LoVo (cell line): ENCODE results near the gene SDF2L1.

Source experiments
- DNase-seq: peaks from one replicate; pipeline ENCODE4 v3.0.0-alpha.2; 2016; ENCODE audit warnings: low spot score

SDF2L1 gene

DNA sequence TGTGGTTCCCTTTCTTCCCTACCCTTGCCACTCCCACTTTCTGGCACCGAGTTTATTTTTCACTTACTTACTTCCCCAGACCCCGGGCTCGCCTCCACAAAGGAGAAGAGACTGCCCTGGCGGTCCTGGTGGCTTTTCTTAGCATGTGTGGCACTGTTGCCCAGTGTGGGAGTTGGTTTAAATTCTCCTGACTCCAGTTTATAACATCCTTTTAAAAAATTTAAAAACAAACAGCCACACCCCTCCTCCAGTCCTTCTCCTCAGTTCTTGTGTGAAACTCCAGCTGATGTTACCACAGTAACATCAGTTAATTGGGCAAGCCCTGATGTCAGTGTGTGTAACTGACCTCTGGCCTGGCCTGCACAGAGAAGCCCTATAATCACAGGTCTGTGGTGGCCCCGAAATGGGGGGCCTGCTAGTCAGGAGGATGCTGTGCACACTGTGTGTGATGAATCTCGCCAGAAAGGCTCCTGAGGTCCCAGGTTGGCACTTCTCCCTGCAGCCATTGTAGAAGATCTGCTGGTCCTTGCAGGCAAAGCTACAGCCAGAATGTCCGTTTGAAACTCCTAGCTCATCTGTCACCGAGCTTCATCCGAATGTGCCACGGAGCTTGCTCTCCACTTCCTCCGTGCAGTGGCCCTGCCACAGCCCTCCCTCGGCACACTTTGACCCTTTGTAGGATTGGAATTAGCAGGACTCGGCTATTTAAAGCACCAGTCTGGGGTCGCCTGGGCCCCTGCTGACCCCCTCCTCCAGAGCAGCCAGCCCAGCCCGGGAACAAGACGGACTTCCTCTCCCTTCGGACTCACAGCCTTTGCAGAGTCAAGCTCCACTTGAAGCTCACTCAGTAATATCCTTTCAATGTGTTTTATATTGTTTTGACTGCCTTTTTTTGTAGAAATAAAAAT is 19.8 kb upstream of the SDF2L1 start:
- no peak for DNase-seq

DNA sequence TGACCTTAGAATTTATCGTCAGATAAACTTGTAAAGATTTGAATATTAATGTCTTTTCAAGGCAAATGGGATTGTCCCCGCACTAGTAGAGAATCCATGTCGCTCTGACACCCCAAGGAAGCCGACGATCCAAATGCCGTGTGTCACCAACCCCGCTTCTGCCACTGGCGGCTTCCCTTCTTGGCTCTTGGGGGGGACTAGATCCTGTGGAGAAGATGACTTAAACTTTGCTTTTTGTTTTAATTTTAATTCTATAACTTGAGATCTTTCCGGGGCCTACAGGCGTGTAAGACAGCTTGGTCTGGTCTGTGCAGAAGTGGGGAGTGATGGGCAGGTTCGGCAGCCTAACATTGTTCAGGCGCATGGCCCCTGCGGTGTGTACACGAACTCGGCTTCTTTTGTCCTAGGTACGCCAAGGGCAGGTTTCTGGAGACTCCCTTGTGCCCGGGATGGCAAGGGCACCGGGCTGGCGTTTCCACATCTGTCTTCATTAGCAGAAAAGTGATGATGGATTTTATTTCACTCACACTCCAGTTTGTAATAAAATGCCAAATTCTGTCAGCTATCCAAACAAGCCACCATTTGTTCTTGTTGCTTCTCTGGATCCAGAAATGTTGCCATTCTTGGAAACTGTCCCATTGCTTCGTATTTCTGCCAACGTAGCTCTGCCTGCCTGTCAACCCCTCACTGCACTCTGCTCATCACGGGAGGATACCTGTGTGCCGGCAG is 19.0 kb upstream of the SDF2L1 start:
- DNase-seq = no peak

DNA sequence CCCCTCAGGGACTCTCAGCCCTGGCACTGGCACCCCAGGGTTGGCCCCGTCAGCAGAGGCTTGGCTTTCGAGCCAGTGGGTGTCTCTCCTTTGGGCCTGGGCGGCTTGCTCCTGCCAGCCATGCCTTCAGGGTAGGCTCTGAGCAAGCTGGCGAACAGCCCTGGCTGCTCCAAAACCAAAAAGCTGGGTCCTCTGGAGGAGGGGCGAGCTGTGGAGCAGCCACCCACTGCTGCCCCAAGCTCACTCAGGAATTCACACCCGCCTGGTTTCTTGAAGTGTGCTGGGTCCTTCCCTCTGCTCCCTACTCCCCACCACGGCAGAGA is 18.5 kb upstream of the SDF2L1 start:
- no peak for DNase-seq

DNA sequence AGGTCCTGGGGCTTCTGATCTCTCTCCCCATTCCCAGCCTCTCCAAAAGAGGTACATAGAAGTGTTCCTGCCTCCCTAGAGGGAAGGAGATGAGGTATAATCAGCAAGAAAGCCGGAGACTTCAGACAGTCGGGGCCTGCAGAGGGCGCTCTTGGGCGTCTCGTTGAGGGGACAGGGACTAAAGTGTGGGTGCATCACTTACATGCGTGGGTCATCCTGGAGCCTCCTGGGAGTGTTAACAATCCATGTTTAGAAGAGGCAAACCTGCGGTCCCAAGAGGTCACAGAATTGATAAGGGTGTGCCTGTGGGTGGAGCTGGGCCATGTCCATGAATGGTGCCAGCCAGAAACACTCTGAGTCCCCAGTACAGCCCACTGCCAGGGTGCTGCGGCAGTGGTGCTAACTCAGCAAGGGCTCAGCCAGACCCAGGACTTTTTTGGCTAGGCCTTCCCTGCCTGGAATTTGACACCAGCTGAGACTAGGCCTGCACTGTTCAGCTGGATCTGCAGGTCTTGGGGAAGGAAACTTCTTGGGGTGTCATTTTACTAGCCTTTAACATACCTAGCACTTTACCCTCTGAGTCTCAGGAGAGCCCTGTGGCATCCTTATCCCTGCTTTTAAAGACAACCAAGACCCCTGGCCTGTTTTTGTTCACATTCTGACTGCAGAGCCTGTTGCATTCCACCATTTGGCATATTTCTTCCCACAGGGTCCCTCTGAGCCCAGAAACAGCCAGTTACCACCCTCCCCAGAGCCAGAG is 17.8 kb upstream of the SDF2L1 start:
- no peak for DNase-seq

DNA sequence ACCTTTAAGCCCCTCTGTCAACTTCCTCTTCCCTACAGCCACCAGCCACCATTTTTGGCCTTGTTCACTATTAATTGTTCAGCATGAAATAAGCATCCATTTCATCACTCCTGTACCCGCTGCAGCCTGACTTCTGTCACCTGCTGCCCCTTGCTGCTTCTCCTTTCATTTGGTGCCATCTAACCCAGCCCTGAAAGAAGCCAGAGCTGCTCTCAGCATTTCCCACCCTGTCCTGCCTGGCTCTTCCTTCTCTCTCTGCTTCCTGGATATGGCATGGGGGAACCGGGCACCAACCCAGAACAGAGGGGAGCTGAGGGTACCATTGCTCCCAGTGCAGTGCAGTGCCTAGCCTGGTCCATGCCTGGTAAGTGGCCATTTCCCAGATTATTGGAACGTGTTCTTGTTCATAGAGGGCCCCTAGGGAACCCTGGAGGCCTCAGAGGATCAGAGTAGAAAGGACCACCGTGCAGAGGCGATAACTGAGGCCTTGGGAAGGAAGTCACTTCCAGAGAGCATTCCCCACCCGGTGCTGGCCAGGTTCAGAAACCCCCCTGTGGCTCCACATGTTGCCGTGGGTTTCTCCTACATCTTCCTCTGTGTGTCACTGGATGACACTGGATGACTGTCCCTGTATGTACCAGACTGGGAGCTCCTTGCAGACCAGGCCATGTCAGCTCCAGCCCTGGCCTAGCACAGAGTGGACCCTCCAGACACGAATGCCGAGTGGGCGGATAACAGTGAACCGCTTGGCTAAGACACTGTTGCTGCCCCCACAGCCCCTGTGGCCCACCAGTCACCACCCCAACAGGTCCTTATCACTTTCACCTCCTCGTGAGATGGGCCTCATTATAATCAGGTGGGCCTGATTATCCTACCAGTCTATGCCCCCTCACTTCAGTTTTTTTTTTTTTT is 17.0 kb upstream of the SDF2L1 start:
- DNase-seq = no peak

DNA sequence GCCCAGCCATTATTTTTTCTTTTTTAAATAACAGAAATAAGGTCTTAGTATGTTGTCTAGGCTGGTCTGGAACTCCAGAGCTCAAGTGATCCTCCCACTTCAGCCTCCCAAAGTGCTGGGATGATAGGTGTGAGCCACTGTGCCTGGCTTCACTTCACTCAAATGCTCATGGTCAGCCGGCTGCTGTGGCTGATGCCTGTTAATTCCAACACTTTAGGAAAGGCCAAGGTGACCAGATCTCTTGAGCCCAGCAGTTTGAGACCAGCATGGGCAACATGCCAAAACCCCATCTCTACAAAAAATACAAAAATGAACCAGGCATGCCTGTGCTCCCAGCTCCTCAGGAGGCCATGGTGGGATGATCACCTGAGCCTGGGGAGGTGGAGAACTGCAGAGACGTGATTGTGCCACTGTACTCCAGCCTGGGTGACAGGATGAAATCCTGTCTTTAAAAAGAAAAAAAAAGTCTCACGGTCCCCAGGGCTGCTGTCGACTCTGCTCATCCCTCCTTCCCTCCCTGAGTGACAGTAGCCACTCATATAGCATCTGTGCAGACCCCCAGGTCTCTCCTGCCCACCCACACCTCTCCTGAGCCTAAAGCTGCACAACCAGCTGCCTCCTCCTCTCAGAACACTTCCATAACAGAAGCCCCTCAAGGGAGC is 15.9 kb upstream of the SDF2L1 start:
- no peak for DNase-seq

DNA sequence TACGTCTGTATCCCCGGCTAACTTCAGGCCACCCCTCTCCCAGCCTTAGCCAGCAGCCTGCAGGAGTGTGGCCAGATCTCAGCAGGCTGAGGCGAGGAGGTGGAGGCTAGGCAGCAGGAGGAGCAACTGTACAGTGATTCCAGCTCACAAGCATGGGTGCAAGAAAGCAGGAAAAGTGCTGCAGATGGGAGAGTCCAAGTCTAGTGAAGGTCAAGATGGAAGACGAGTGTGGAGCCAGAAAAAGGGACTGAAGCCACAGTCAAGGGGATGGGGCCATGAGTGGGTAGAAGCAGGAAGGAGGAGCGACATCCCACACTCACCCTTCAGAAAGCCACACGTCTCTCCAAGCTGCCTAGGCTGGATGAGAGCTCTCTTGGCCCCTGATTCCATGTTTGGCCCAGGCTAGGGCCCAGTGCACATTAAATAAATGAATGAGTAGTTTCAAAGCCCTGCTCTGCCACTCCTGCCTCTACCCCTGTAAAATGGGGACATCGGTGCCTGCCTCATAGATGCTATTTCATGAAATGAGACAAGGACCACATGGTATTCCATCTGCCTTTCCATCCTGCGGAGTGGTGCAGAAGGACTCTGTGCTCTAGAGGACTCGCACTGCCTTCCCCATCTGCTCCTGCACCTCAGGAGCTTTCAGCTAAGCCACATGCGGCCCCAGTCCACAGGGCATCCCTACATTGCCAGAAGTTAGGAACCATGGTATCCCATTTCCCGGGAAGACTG is 15.2 kb upstream of the SDF2L1 start:
- no peak for DNase-seq

DNA sequence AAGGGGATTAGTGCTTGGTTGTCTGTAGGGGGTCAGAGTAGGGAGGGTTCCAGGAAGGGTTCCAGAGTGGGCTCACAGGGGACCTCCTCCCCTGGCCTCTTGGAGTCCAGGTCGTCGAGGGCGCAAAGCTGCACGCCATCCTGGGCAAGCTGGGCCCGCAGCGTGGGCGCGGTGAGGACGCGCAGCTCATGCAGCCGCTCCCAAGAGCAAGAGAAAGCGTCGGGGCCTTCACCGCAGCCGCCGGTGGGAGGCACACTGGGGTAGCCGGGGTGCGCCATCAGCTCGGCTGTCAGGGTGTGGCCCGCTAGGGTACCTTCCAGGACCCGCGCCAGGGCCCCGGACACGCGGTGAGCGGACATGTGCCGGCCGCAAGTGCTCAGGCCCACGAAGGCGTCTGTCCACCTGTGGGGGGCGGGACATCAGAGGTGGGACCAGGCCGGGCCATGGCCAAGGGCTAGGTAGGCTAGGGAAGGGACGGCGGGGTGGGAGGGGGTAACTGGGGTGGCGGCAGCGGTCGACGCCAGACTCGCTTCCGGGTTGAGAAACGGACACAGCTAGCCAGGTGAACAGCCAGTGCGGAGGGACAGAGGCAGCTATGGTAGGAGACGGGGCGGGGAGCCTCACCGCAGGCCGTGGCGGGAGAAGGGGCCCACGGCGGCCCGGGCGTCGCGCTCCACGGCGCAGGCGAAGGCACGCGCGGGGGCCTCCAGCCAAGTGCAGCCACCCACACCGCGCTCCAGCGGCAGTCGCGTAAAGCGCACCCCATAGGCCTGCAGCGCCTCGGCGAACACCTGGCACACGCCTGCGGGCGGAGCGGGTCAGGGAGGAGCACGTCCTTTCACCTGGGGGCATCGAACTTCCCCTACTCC is 13.5 kb upstream of the SDF2L1 start:
- DNase-seq = peak; percentile 22

DNA sequence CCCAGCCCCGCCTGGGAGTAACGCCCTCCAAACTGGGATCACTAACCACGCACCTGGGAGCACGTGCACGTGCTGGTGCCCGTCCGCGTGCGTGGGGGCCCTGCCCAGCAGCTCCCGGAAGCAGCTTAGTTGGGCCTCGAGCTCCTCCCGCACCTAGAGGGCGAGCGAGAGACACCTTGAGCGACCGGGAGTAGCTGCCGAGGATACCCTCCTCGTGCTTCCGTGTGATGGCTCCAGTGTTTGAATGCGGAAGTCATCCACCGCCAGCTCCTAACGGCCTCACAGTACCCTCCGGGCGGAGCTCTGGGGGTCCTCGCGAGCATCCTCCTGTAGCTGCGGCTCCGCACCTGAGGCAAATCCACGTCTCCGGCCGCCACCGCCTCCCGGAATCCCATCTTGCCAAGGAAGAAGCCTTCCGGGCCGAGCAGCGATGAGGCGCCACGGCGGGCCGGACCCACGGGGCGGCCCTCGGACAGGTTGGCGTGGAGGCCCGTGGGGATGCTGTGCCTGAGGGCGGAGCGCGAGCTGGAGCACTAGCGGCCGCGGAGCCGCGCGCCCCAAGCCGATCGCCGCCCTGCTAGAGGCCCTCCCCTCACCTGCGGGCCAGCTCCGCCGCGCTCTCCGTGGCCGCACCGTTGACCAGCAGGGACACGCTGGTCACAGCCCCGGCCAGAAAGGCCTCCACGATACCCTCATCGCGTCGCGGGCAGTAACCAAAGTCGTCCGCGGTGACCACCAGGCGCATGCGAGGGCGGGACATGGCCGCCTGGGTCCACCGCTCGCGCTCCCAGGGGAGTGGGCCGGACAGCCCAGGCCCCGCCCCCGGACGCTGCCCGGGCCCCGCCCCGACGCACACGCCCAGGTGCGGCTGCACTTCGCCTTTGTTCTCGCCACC is 12.6 kb upstream of the SDF2L1 start, which contains the start of gene YDJC:
Gene YDJC, minus strand, starts transcription at position 768 of the 895 bp plus-strand sequence. Its CDS starts 8 bp downstream, at position 760.
- DNase-seq = peak; percentile 96

DNA sequence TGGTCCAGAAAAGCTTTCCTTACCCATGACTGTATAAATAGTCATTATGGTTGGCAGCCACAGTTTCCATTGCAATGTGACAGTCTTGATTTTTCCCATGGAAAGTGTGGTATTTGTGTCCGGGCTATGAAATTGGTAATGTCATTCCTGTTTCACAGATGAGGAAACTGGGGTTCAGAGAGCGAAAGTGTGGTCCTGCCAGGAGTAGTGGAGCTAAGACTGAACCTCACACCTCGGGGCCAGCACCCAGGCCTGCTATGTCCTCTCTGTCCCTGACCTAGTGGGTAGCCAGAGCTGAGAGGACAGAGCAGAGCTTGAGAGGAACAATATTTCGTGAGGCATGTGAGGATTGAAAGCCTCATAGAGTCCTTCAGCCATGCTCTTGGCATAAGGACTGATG is 11.1 kb upstream of the SDF2L1 start:
- no peak for DNase-seq

DNA sequence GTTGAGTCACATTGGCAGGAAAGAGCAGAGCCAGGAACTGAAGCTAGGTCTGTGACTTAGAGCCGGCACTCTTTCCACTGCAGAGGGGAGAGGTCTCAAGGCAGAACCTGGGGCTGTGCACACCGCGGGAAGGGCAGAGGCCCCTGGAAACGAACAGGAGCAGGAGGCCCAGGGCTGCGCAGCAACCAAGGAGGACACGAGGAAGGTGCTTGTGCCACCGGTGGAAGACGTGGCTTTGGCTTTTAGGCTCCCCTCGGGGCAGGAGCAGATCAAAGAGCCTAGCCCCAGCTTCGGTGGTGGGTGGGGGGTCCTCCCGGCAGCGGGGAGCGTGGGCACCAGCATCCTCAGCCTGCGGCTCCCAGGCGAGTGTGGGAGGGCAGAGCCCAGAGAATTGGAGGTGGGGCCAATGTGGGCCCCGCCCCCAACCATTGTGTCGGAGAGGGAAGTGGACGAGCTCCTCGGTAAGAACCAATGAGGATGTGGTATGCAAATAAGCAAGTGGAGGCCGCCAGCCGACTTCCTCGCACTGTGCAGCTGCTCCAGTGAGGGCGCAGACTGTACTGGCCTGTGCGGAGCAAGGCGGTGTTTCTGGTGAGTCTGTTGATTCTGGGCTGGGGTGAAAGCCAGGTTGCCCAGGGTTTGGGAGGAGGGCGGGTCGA is 9.7 kb upstream of the SDF2L1 start, which contains the start of gene CCDC116:
Gene CCDC116, plus strand, starts transcription at position 524 of the 659 bp plus-strand sequence. CDS start 422 bp downstream, outside the sequence.
- DNase-seq = no peak

DNA sequence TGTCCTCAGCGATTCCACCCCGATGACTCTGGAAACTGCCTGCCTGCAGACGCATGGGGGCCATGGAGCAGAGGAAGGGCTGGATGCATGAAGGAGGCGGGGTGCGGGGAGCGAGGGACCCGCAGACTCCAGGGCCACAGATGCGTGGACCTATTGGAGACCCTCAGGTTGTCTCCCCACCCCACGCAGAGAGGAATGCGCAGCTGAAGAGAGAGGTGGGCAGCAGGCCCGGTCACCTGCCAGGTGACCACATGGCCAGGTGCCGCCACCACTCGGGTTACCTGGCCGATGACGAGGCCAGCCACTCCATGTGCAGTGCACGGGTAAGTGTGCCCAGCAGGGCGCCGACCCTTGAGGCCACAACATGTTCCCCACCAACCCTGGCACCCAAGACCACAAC is 9.2 kb upstream of the SDF2L1 start:
- no peak for DNase-seq

DNA sequence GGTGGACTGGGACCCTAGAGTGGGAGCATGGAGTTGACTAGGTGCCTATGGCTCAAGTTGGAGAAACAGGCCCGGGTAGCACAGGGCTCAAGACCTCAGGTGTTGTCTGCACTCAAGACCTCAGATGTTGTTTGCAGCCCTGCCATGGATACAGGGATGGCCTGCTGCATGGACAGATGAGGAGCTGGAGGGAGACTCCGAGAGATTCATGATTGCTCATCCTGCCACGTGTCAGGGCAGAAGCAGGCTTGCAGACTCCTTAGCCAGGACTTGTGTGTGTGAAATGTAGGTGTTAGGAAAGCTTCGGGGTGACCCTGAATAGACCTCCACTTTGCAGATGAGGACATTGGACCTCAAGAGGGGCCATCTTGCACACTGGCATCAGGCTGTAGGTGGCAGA is 8.6 kb upstream of the SDF2L1 start:
- DNase-seq = no peak

DNA sequence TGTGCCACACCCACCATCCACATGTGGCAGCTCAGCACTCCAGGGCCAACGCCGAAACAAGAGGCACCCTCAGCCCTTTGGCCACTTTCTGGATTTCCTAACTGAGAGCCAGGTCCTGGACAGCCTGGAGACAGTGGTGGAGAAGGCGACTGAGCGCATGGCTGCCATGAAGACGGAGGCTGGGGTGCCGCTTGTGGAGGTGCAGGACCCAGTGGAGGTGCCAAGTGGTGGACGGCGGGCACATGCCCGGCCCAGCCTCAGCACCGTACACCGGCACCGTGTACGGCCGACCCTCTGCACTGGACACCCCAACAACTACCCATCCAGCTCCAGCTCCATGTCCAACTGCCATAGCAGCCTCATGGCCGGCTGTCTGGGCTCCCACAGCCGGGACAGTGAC is 8.0 kb upstream of the SDF2L1 start:
- DNase-seq = no peak

DNA sequence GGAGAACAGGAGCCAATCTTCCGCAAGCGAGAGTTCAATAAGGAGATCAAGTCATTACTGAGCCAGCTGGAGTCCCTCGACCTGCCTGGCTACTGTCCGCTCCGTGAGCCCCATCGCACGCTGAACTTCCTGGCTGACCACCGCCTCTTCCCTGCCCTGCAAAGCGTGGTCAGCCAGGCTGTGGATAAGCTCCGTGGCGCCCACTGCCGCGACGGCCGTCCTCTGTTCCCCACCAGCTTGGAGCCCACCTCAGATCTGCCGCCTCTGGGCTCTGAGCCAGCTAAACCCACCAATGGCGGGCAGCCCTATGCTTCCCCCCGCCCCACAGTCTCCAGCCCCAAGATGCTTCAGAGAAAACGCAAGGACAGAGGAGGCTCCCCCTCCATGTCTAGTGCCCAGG is 7.3 kb upstream of the SDF2L1 start:
- no peak for DNase-seq

DNA sequence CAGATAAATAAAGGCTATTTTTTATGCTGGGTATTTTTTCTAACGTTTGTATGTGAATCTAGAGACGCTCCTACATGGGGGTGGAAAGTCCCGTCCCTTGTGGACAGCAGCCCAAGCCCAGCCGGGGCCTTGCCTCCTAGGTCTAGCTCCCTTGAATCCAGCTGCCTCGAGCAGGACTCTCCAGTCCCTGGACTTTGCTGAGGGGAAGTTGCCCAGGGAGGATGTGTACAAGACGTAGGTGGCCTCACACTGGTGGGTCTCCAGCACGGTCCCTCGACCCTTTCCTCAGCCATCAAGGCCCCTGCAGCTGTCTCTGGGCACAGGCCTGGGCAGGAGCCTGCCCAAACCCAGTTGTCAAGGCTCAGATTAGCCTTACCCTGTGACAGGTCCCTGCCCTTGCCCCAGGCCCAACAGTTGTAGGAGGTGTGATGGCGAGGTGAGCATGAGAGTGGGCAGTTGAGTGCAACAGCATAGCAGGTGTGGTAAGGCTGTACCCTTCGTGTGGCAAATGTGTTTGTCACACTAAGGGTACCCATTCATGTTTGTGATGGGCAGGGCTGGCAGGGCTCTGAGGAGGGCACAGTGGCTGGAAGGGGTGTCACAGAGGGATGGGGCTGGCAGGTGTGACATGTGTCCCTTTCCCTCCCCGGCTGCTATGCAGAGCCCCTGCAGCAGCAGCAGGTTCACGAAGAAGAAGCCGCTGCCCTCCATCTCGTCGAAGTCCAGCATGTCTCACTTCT is 6.2 kb upstream of the SDF2L1 start:
- no peak for DNase-seq
